ENCODE measurements around the gene AWAT1.

Gene AWAT1

GRCh38 chrX:70279081-70279480 is 44.6 kb downstream of the AWAT1 start:
- no peaks in the 10 kb centered on the region for H3K36me3 ChIP-seq (ENCODE audit: insufficient read depth, low read length)
- H3K9ac ChIP-seq (ENCODE audit: insufficient read length) = no peak overlapping the region
- no peak for DNase-seq (ENCODE audit: low read depth, low spot score)
- H3K9me3 ChIP-seq (ENCODE audit: low read depth, low read length) = no peaks in the 10 kb centered on the region
- no peak overlapping the region for H3K27ac ChIP-seq
- no peak overlapping the region for H3K4me3 ChIP-seq
- TF ChIP-seq POLR2AphosphoS5 (IDR thresholded peaks at IDR 0.05; ENCODE audit: borderline replicate concordance, low read depth, low read length) (no peak), EZH2 (IDR thresholded peaks at IDR 0.05) (no peak)

DNA sequence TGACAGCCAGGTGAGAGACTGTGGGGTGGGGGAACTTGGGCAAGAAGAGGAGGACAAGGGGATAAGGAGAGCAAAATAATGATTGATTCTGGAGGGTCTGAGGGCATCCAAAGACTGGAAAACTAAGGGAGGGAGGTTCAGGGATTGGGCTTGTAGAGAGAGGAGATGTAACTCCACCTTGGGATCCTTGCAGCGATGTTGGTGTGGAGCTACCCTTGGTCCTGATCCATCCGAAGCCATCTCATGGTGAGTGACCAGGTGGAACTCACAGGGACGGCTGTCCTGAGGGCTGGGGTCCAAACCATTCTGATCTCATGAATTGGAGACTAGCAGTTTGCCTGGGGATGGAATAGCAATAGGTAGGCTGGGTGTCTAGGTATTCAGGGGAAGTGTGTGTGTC is 46.1 kb downstream of the AWAT1 start:
- Histone ChIP-seq H3K9ac (ENCODE audit: insufficient read length) (no peak overlapping the region), H3K9me3 (ENCODE audit: low read depth, low read length) (no peaks in the 10 kb centered on the region), H3K4me3 (no peak overlapping the region), H3K27ac (no peak overlapping the region), H3K36me3 (ENCODE audit: insufficient read depth, low read length) (no peaks in the 10 kb centered on the region)
- no peak for TF ChIP-seq FOXP2 (optimal IDR thresholded peaks at IDR 0.05; ENCODE audit: control extremely low read depth, extremely low read length, insufficient read depth)
- no peak for TF ChIP-seq EZH2 (IDR thresholded peaks at IDR 0.05)
- no peak for TF ChIP-seq POLR2AphosphoS5 (IDR thresholded peaks at IDR 0.05; ENCODE audit: borderline replicate concordance, low read depth, low read length)
- no peak for DNase-seq (ENCODE audit: low read depth, low spot score)

GRCh38 chrX:70281951-70282350 is 47.5 kb downstream of the AWAT1 start, which contains the start of gene RAB41:
RAB41 (plus strand) TSS chrX:70282172; CDS start chrX:70282218, 46 bp downstream.
- DNase-seq (ENCODE audit: low read depth, low spot score) = no peak
- H3K27ac ChIP-seq = no peak within 1 kb of the TSS
- no peak within 1 kb of the TSS for H3K4me3 ChIP-seq
- no peaks in the 10 kb centered on the region for H3K9me3 ChIP-seq (ENCODE audit: low read depth, low read length)
- TF ChIP-seq POLR2AphosphoS5 (IDR thresholded peaks at IDR 0.05; ENCODE audit: borderline replicate concordance, low read depth, low read length) (no peak), EZH2 (IDR thresholded peaks at IDR 0.05) (no peak), FOXP2 (optimal IDR thresholded peaks at IDR 0.05; ENCODE audit: control extremely low read depth, extremely low read length, insufficient read depth) (no peak)
- H3K9ac ChIP-seq (ENCODE audit: insufficient read length) = no peak within 1 kb of the TSS
- H3K36me3 ChIP-seq (ENCODE audit: insufficient read depth, low read length) = peaks cover 3% of the 10 kb centered on the region; the same call in 1 of the 2 replicates

- no peak overlapping the region for H3K27ac ChIP-seq
- H3K9ac ChIP-seq (ENCODE audit: insufficient read length) = peak overlapping the region; percentile 71
- no peaks in the 10 kb centered on the region for H3K9me3 ChIP-seq (ENCODE audit: low read depth, low read length)
- peak overlapping the region; percentile 84 for H3K4me3 ChIP-seq
- DNase-seq (ENCODE audit: low read depth, low spot score) = no peak
- TF ChIP-seq POLR2AphosphoS5 (IDR thresholded peaks at IDR 0.05; ENCODE audit: borderline replicate concordance, low read depth, low read length) = no peak
- TF ChIP-seq FOXP2 (optimal IDR thresholded peaks at IDR 0.05; ENCODE audit: control extremely low read depth, extremely low read length, insufficient read depth) = no peak
- TF ChIP-seq EZH2 (IDR thresholded peaks at IDR 0.05) = no peak
- peaks cover 18% of the 10 kb centered on the region; the same call in 1 of the 2 replicates for H3K36me3 ChIP-seq (ENCODE audit: insufficient read depth, low read length)
These were observed 54.8 kb downstream of the AWAT1 start for GRCh38 chrX:70289168-70289792.
